B cell (primary cell): ENCODE data around the gene PARD6A.

Experiments
- CTCF ChIP-seq: fragments of 200-600 bp; IDR thresholded peaks from one replicate; pipeline ENCODE4 v1.8.0; 2022; ENCODE audit warnings: antibody characterized with exemption, mild to moderate bottlenecking
- EZH2 ChIP-seq: IDR thresholded peaks from 2 replicates; pipeline ENCODE4 v1.6.1; 2012; ENCODE audit warnings: borderline replicate concordance, low read depth, mild to moderate bottlenecking, moderate library complexity, low read length; ENCODE audit not compliant: insufficient read depth, poor library complexity, severe bottlenecking

GRCh38 chr16:67697422-67698185 lies 36.8 kb downstream of the PARD6A start:
- no peak for TF ChIP-seq CTCF
- TF ChIP-seq EZH2, result no peak
